GM19239 (cell line): ENCODE results near the gene CD84.
"Not testable (repeated sequence)": the region's sequence is repeated elsewhere in the genome, so short reads cannot be mapped to it uniquely, and the experiment has no call there.

Experiments used
- DNase-seq: peaks from one replicate; pipeline ENCODE4 v3.0.0; 2011; ENCODE audit warnings: low spot score; ENCODE audit not compliant: insufficient read length
- FAIRE-seq: peaks from 2 replicates; lab custom pipeline; 2011; peaks lifted over from hg19 to GRCh38; lab: Jason Lieb, UNC

CD84 gene

DNA sequence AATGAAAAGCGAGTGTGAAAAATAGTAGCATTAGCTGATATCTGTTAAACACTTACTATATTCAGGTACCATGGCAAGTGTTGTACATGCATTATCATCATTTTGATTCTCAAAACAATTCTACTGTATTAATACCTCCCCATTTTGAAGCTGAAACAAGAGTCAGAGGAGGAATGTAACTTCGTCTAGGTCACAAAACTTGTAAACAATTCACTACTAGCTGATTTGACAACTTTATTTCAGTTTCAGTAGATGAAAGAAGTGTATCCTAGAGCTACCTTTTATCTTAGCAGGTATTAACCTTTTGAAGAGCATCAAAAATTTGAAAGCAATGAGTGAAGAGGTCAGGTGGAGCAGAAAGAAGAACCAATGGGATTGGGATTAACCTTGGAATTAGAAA is 1.6 kb downstream of the CD84 start:
- DNase-seq (no peak), FAIRE-seq (peak; percentile 93)

DNA sequence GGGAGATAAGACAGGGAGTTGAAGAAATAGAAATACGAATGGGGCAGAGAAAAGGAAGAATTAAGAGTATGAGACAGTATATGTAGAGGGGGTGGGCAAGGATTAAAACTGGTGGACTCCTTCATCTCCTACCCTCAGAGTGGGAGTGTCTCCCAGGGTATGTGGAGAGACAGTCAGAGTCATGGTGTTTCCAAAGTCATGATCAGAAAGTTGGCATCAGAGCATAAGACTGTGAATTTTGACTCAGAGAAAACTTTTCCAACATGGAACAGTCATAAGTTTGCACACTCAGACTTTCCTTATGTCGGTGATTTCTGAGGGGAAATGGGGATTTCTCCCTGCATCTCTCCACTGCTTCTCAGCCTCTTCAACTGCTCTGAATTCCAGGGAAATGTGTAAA is 2.4 kb downstream of the CD84 start:
- no peak for DNase-seq
- no peak for FAIRE-seq

DNA sequence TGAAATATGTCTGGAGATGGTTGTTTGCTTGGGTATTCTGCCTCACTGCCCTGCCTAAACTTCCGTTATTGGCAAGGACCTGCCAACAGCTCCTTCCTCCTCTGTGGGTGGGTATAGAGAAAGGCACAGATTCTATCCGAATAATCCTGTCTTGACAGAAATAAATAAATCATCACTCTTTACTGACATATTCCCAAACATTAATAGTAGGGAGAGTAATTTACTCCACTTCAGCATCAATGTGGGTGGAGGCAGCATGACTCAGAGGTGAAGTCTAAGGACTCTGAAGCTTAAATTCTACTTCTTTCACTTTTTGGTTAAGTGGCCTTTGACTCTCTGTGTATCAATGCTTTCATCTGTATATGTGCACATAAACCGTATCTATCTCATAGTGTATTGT is 2.9 kb downstream of the CD84 start:
- peak; percentile 78 for FAIRE-seq
- no peak for DNase-seq

DNA sequence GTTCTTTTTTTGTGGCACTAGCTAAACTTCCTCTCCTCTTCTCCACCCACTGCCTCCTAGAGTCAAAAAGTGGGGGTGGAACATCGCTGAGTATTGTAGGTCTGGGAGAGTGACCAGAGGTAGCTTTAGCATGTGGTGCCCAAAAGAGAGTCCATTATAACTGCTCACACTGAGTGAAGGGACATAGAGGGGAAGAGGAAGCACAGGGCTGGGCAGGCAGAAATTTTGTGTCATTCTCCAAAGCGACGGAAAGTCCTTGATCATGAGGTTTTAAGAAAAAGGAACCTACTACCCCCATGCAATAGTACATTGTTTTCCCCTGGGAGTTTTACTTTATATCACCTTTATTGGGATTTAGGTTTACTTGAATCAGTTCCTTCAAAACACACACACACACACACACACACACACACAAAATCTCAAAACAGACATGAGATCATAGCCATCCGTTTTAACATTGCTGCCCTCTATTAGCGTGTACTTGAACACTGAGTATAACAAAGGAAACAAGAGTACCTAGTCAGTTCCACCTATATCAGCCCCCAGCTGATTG is 4.1 kb downstream of the CD84 start:
- FAIRE-seq (peak; percentile 97), DNase-seq (no peak)

DNA sequence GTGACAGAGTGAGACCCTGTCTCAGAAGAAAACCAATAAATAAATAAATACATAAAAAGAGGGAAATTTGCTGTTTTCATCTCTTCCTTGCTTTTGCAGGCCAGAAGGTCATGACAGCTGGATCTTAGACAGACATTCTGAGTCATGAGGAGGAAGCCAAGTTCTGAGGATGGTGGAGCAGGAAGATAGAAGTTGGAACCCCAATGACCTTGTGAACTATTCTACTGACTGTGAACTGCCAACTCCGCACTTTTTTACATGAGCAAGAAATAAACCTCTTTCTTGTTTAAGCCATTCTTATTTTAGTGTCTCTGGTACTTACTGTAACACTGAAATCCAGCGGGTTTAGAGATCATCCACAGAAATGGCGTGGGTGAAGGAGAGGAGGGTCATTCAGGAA is 8.5 kb downstream of the CD84 start:
- no peak for DNase-seq
- FAIRE-seq, result no peak

DNA sequence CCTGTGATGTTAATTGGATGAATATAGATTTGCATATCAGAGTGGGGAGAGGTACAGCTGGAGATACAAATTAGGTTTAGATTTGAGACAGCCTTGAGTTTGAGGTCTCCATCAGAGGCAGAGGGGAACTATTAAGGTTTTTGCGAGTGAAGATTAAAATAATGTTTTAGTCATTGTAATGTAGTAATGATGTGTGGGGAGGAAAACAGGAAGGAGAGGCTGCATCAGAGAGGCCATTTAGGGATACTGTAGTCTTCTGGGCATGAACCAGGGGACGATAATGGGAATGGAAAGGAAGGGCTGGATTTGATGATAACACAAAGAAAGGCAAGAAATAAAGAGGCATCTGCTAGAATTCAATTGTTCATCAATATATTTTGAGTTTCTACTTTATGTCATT is 9.5 kb downstream of the CD84 start:
- no peak for DNase-seq
- peak; percentile 53 for FAIRE-seq

DNA sequence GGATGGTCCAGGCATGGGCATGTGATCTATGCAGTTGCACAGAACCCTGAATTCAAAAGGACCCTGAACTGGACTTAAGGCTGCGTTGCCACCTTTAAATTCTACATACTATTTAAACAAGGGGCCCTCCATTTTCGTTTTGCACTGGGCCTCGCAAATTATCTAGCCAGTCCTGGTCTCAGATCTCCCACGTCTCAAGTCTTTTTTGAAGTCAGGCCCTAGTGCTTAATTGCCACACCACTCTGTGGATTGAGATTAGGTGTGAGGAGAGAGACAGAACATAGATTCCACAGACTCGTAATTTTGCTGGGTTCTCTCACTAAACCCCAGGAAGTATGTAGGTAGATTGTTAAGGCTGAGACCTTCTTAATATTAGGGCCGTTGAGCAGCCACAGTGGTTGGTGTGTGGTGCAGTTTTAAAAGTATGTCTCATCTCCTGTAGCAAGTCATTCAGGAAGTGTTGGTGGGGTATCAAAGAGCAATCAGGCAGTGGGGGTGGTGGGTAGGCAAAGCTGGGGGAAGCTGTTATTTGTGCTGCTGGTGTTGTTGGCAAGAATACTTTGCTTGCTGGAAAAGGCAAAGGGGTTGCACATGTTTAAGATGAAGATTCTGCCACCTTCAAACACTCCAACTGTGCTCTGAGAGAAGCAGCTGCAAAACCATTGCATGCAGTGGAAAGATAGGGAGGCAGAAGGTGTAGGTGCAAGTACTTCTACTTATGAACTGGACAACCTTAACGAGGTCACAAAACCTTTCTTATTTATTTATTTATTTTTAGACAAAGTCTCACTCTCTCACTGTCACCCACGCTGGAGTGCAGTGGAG is 11.2 kb downstream of the CD84 start:
- FAIRE-seq, result peak; percentile 93

DNA sequence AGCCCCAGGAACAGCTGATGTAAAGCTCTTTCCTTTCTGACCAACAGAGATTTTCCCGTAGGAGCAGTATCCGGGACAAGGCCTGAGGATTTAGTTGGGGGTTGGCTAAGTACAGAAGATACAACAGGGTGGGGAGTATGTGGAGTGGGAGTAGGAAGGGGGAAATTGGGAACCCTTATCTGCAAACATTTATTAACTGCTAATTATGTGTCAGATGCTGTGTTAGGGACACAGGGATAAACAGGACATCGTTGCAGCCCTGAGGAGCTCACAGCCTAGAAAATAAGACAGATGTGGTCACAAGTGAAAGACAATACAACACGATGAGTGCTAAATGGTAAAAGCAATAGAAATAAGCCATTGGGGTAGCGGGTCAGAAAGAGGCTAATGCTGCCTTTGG is 12.0 kb downstream of the CD84 start:
- no peak for DNase-seq
- FAIRE-seq, result peak; percentile 44

More for the DNA sequence above, 11.2 kb downstream of the CD84 start:
- DNase-seq, result no peak

DNA sequence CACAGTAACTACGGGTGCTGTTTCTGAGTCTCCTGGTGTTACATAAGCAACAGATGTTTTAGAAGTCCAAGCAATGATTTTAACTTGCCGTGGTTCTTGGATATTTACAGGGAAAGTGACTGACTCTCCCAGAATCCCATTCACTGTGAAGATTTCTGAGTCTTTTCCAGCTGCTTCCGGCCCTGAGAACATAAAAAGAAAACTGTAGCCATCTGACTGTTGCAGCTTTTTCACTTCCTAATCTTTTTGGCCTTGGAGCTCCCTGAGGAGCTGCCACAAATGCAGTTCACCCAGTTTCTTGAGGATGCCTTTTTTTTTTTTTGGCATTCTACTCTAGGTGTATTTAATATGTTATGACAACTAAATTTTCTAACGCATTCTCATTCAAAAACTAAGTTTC is 13.7 kb downstream of the CD84 start:
- DNase-seq (no peak), FAIRE-seq (no peak)

DNA sequence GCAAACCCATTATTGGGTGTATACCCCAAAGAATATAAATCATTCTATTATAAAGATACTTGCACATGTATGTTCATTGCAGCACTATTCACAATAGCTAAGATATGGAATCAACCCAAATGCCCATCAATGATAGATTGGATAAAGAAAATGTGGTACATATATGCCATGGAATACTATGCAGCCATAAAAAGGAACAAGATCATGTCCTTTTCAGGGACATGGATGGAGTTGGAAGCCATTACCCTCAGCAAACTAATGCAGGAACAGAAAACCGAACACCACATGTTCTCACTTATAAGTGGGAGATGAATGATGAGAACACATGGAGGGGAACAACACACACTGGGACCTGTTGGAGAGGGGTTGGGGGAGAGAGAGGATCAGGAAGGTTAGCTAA is 16.1 kb downstream of the CD84 start:
- not testable (repeated sequence) for FAIRE-seq, DNase-seq

DNA sequence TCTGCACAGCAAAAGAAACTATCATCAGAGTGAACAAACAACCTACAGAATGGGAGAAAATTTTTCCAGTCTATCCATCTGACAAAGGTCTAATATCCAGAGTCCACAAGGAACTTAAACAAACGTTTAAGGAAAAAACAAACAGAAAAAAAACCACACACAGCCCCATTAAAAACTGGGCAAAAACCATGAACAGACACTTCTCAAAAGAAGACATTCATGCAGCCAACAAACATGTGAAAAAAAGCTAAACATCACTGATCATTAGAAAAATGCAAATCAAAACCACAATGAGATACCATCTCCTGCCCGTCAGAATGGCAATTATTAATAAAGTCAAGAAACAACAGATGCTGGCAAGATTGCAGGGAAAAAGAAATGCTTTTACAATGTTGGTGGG is 16.6 kb downstream of the CD84 start:
- not testable (repeated sequence) for FAIRE-seq, DNase-seq

DNA sequence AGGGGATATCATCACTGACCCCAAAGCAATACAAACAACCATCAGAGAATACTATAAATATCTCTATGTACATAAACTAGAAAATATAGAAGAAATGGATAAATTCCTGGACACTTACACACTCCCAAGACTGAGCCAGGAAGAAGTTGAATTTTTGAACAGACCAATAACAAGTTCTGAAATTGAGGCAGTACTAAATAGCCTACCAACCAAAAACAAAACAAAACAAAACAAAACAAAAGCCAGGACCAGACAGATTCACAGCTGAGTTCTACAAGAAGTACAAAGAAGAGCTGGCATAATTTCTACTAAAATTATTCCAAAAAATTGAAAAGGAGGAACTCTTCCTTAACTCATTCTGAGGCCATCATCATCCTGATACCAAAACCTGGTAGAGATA is 18.5 kb downstream of the CD84 start:
- DNase-seq (no peak), FAIRE-seq (peak; percentile 53)

DNA sequence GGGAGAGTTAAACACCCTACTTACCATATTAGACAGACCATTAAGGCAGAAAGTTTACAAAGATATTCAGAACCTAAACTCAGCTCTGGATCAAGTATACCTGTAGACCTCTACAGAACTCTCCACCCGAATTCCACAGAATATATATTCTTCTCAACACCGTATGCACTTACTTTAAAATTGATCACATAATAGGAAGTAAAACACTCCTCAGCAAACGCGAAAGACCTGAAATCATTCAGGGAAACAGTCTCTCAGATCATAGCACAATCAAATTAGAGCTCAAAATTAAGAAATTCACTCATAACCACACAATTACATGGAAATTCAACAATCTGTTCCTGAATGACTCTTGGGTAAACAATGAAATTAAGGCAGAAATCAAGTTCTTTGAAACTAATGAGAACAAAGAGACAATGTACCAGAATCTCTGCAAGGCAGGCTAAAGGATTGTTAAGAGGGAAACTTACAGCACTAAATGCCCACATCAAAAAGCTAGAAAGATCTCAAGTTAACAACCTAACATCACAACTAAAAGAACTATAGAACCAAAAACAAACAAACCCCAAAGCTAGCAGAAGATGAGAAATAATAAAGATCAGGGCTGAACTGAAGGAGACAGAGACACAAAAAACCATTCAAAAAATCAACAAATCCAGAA is 19.1 kb downstream of the CD84 start:
- FAIRE-seq, result no peak

DNA sequence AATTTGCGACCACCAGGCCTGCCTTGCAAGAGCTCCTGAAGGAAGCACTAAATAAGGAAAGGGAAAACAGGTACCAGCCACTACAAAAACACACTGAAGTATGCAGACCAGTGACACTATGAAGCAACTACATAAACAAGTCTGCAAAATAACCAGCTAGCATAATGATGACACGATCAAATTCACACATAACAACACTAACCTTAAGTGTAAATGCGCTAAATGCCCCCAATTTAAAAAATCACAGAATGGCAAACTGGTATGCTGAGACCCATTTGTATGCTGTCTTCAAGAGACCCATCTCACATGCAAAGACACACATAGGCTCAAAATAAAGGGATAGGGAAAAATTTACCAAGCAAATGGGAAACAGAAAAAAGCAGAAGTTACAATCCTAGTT is 19.9 kb downstream of the CD84 start:
- not testable (repeated sequence) for DNase-seq, FAIRE-seq

More for the DNA sequence above, 19.1 kb downstream of the CD84 start:
- no peak for DNase-seq

DNA sequence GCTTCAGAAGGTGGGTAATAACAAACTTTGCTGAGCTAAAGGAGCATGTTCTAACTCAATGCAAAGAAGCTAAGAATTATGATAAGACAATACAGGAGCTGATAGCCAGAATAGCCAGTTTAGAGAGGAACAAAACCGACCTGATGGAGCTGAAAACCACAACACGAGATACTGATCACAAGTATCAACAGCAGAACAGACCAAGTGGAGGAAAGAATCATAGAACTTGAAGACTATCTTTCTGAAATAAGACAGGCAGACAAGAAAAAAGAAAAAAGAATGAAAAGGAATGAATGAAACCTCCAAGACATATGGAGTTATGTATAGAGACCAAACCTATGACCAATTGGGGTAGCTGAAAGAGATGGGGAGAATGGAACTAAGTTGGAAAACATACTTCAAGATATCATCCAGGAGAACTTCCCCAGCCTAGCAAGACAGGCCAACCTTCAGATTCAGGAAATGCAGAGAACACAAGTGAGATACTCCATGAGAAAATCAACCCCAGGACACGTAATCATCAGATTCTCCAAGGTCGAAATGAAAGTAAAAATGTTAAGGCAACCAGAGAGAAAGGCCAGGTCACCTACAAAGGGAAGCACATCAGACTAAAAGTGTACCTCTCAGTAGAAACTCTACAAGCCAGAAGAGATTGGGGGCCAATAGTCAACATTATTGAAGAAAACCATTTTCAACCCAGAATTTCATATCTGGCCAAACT is 20.5 kb downstream of the CD84 start:
- FAIRE-seq (peak; percentile 76), DNase-seq (no peak)

DNA sequence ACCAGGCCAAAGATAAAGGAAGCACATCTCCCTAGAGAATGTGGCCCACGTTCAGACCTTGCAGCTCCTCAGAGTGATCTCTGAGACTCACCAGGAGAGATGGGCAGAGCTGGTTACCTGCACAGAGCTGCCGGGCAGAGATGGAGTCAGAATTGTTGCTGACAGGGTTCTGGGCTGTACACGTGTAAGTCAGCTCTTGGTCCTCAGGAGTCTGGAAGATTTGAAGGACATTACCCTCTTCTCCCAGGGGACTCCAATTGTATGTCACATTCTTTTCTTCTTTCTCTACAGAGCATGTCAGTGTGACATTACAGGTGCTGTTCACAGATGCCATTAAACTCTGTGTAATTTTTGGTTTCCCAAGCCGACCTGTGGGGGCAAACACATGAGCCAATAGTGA is 25.5 kb downstream of the CD84 start:
- DNase-seq, result no peak
- FAIRE-seq, result no peak

DNA sequence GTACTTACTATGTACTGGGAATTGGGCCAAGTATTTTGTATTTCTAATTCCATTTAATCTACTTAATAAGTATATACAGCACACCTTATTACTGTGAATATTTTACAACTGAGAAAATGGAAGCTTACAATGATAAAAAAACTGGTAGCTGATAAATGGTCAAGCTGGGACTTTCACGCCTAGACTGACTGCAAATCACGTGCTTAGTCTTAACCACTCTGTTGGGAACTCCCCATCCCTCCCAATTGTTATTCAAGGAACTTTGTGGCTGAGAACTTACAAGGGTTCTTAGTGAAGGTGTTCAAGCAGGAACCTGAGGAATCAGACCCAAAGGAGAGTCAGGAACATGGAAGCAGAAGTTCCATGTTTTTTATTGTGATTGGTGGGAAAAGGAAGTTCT is 26.9 kb downstream of the CD84 start:
- no peak for DNase-seq
- FAIRE-seq, result peak; percentile 83

DNA sequence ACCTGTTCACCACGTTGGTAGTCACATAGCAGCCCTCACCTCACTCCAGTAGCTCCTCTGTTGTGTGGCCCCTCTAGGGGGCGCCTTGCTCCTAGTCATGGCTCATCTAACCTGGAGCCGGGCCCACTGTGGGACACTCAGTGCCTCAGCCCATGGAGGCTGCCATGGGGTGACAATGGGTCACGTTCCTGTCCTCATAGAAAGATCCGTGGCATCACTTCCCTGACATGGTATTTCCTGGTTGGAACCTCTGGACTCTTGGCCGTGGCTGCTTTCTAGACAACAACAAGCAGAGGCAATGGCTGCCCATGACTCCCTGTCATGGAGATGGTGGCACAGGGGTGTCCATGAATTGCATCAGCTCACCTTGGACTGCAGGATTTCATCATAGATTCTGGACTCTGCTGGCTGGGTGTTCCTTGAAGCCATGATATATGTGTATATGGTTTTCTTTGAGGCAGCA is 28.7 kb downstream of the CD84 start:
- DNase-seq (no peak), FAIRE-seq (peak; percentile 11)

DNA sequence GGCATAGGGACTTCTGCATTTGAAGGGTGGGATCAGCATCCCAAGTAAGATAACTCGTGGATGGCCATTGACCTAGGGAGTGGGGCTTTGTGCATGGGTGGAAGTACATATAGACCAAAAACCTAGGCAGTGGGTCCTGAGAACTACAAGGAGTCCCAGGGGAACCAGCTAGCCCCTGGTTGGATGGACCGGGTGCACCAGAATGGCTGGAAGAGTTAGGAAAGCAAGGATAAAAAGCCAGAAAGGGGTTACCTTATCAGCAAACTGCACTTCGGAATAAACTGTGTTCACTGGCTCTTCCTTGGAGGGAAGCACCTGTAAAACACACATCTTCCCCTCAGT is 29.7 kb downstream of the CD84 start:
- DNase-seq, result no peak
- no peak for FAIRE-seq

DNA sequence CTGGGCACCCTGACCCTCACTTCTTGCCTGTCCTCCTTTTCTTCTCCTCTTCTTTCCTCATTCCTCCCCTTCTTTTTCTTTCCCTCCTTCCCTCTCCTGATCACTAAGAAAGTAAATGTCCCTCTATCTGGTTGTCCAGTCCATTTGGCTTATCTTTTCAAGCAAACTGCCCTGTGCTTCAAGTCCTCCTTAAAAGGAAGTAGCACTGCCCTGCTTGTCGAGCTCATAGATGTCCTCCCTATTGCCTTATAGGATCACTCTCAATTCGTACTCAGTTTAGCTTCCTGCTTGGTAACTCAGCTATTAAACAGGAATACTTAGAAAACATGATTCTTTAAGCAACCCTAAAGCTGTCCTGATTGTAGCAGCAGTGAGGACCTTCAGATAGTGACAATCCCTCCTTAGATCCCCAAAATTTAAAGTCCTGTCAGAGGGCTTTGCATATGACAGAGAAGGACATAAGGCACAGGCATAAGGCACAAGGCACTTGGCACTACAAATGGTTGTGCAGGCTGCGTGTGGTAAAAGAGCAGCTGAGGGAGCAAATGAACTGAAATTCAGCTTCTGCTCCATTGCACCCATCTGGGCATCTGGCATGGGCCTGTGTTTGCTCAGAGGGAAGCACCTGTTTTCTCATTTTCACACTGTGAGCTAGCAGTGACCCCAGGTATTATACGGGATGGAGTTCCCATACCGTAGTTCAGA is 30.2 kb downstream of the CD84 start:
- DNase-seq (no peak), FAIRE-seq (peak; percentile 96)
